Mammary epithelial cell (primary cell): ENCODE measurements around the gene THADA.

ENCODE experiments used
- CTCF ChIP-seq, 2 donors: IDR thresholded peaks in 1 of 2; conservative IDR thresholded peaks in 1 of 2; 2 replicates each; pipeline ENCODE4 v1.5.1; 2011 to 2012; ENCODE audit warnings: inconsistent platforms in 2 of 2, low read length in 2 of 2, mild to moderate bottlenecking in 2 of 2, control low read depth in 1 of 2, low read depth in 1 of 2; ENCODE audit not compliant: insufficient read depth in 1 of 2; ENCODE audit errors: extremely low read depth in 1 of 2
- EZH2 ChIP-seq: IDR thresholded peaks from 2 replicates; pipeline ENCODE4 v1.6.1; 2012; ENCODE audit warnings: low read length, inconsistent platforms, borderline replicate concordance

GRCh38 chr2:43462866-43463641 lies 132.8 kb downstream of the THADA start:
- no peak for TF ChIP-seq CTCF (conservative IDR thresholded peaks at IDR 0.05 in 1 of 2, IDR thresholded peaks at IDR 0.05 in 1 of 2; ENCODE audit: extremely low read depth in 1 of 2, insufficient read depth in 1 of 2, low read depth in 1 of 2, low read length in 2 of 2)
- no peak for TF ChIP-seq EZH2
